GM12874 (cell line): ENCODE measurements around the gene SAMD14.

Experiments used
- CTCF ChIP-seq: IDR thresholded peaks from 2 replicates; pipeline ENCODE4 v1.5.1; 2011; ENCODE audit warnings: low read depth, mild to moderate bottlenecking, control low read depth, low read length, moderate library complexity; ENCODE audit not compliant: insufficient read depth

Gene SAMD14

DNA sequence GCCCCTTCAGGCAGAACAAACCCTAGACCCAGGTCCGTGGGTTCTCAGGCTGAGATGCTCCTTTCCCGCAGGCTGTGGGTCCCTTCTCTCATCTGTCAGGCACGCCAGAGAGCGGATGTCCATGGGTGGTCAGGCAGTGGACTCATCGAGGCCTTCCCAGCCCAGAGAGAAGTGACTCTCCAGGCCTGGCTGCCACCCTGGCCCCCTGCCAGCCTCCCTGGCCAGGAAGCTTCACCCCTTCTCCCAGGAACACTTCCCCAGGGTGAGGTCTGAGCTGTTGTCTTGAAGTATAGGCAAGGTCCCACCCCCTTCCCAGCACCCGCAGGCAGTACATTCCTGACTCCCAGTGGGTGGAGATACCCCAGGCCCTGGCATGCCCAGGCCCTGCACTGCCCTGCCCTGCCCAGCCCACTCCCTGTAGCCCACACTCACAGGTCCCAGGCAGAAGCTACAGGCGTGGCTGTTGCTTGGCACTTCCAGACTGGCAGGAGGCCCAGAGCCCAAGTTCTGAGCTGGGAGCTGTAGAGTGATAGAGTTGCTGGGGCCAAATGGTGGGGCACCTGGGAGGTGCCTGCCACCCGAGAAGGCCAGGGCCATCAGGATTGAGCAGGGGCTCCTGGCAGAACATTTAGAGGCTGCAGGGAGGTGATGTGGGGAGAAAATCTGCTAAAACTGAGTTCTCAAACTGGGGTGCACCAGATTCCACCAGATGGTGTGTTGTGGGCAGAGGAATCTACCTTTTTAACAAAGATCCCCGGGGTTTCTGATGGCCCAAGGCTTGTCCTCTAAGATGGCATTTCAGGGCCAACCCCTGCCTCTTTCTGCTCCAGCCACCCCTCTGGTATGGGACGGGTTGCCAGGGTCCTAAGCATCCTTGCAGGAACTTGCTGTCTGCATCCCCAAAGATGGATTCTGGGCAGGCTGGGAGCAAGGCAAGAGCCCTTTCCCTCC is 67.4 kb downstream of the SAMD14 start:
- no peak for TF ChIP-seq CTCF

DNA sequence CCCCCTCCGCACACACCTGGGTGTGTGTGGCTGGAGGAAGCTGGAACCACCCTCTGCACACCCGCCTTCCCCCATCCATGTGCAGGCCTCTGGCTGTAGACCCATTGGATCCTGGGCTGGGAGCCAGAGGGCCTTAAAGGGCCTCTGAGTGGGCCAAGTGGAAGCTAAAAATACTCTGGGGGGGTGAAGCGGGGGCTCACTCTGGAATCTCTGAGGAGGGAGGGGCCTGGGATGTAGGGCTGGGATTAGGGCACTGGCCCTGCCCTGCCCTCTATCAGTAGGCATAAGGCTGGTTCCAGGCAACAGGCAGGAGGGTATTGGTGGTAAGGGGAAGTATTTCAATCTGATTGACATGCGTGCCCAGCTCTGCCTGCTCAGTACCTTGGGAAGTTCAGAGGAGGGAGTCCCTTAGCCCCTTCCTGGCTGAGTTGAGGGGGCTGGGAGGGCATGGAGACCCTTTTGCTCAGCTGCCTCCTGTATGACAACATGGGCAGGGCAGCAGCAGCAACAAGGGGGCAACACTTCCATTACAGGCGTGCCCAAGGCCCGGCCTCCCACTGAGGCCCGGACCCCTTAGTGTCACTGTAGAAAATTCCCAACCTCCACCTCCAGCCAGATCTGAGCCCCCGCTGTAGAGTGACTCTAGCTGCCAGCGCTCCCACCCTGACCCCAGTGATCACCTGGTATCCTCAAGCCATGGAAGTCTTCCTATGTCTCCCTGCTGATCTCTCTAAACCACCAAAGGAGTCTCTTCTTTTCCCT is 68.8 kb downstream of the SAMD14 start:
- TF ChIP-seq CTCF = no peak
